LNCAP (cell line): Measurements from ENCODE around the gene CDC42EP4.

ENCODE experiments used
- CTCF ChIP-seq: fragments of 450-650 bp; IDR thresholded peaks from 2 replicates; pipeline ENCODE4 v1.5.1; 2017; ENCODE audit warnings: mild to moderate bottlenecking

Gene CDC42EP4

GRCh38 chr17:73323409-73324159, 11.8 kb upstream of the CDC42EP4 start:
- no peak for TF ChIP-seq CTCF

DNA sequence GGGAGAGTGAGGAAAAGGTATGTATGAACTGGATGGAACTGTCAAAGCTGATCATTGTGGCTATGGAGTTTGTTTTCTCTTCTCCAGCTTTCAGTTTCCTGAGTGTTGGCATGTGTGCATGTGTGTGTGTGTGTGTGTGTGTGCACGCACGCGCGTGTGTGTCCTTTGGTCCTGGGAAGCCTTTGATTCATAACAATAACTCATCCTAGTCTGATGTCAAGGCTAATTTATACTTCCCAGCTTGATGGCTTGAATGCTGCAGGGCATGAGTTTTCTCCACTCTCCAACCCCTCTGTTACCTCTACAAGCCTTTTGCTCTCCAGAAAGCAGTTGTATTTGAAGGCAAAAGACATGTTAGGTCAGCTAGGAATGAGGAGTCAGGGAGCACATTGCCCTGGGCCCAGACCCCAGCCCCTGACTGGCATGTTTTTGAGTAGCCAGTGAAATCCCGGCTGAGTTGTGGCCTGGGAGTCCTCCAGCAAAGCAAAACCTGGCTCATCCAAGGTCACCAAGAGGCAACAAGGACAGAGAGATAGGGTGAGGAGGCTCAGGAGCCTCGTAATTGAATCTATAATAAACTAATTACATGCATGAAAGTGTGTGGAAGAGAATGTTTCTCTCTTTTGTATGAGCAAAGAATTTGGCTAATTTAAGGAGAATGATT, 8.9 kb upstream of the CDC42EP4 start:
- no peak for TF ChIP-seq CTCF

DNA sequence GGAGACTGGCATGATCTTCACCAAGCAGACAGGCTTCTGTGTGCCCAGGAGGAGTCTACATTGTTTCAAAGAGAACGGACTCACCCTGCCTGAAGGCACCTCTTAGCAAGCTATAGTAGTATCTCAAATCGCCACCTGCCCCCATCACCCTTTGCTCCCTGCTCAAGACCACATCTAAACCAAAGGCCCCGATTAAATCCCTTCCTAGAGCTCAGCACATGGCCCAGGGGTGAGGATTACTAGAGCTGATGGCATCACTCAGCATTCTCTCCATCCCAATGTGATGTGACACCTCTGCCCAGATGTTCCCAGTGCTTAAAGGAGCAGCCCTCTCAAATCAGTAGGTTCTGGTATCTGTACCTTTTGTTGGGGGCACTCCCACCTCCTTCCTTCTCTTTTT, 8.0 kb upstream of the CDC42EP4 start:
- no peak for TF ChIP-seq CTCF

- TF ChIP-seq CTCF, result no peak
These were observed 7.0 kb upstream of the CDC42EP4 start for GRCh38 chr17:73318836-73319235.

GRCh38 chr17:73318427-73318813, 6.6 kb upstream of the CDC42EP4 start:
- no peak for TF ChIP-seq CTCF

- TF ChIP-seq CTCF, result no peak
These were observed 6.0 kb upstream of the CDC42EP4 start for GRCh38 chr17:73317513-73318426.

DNA sequence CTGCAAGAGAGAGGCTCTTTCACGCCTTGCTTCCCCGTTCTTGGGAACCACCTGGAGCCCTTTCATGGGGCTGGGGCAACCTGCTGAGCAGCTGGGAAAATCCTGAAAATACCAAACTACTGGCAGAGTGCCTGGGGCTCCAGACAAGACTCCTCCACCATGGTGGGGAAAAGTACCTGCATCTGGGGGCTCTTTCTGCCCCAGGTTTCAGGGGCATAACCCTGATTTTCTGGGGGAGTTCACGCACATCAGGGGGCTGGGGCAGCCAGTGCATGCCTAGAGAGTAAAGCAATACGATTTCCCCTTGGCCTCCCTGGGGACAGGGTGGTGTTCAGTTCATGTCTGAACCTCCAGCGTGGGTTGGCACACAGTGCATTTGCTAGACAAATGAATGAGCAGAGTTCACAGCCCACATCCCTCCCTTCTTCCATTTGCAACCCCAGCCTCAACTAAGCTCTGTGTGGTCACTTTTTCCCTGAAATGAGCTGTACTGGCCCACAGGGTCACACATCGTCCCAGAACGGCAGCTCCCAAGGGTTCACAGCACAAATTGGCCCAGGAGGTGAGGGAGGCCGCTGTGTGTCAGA, 5.2 kb upstream of the CDC42EP4 start:
- no peak for TF ChIP-seq CTCF
